Measurements from ENCODE around the gene GLI2. TPM values are rescaled to one million over a fixed set of nuclear protein-coding genes. Genes with fewer than 3 reads are reported as not detected.

Gene GLI2
- total RNA-seq, 1 donor from 2014 or later = not detected

GRCh38 chr2:120691410-120691809, 44.3 kb upstream of the GLI2 start:
- Mint-ChIP-seq H3K36me3 (ENCODE audit: low read depth) (no peaks in the 10 kb centered on the region), H3K27ac (no peak overlapping the region), H3K4me1 (peaks cover 2% of the 10 kb centered on the region), H3K9me3 (no peaks in the 10 kb centered on the region), H3K27me3 (peaks cover 28% of the 10 kb centered on the region), H3K4me3 (no peak overlapping the region)
- DNase-seq (no peak), ATAC-seq (ENCODE audit: low read depth) (no peak)
- ChIA-PET CTCF (no interaction called here), POLR2A (no interaction called here)
- no peak for TF ChIP-seq CTCF (IDR thresholded peaks at IDR 0.05)
- intact Hi-C loops (cut with micrococcal nuclease) = no loop called here

- H3K9me3 Mint-ChIP-seq = no peaks in the 10 kb centered on the region
- TF ChIP-seq CTCF (IDR thresholded peaks at IDR 0.05) = no peak
- peaks cover 2% of the 10 kb centered on the region for H3K4me1 Mint-ChIP-seq
- H3K4me3 Mint-ChIP-seq = no peak overlapping the region
- no peak for DNase-seq
- POLR2A ChIA-PET = no interaction called here
- no peak for ATAC-seq (ENCODE audit: low read depth)
- intact Hi-C loops (cut with micrococcal nuclease) = no loop called here
- CTCF ChIA-PET = no interaction called here
- peaks cover 37% of the 10 kb centered on the region for H3K27me3 Mint-ChIP-seq
- no peak overlapping the region for H3K27ac Mint-ChIP-seq
- H3K36me3 Mint-ChIP-seq (ENCODE audit: low read depth) = no peaks in the 10 kb centered on the region
Measured at GRCh38 chr2:120692691-120693090, 43.0 kb upstream of the GLI2 start.

GRCh38 chr2:120693121-120693520, 42.5 kb upstream of the GLI2 start:
- Mint-ChIP-seq H3K4me3 (no peak overlapping the region), H3K4me1 (peaks cover 2% of the 10 kb centered on the region), H3K9me3 (no peaks in the 10 kb centered on the region), H3K36me3 (ENCODE audit: low read depth) (no peaks in the 10 kb centered on the region), H3K27ac (no peak overlapping the region), H3K27me3 (peaks cover 37% of the 10 kb centered on the region)
- DNase-seq (no peak), ATAC-seq (ENCODE audit: low read depth) (no peak)
- ChIA-PET CTCF (no interaction called here), POLR2A (no interaction called here)
- TF ChIP-seq CTCF (IDR thresholded peaks at IDR 0.05) = no peak
- intact Hi-C loops (cut with micrococcal nuclease) = no loop called here

GRCh38 chr2:120694034-120694433, 41.6 kb upstream of the GLI2 start:
- DNase-seq (no peak), ATAC-seq (ENCODE audit: low read depth) (no peak)
- Mint-ChIP-seq H3K36me3 (ENCODE audit: low read depth) (no peaks in the 10 kb centered on the region), H3K4me3 (no peak overlapping the region), H3K27me3 (peaks cover 37% of the 10 kb centered on the region), H3K9me3 (no peaks in the 10 kb centered on the region), H3K27ac (no peak overlapping the region), H3K4me1 (peaks cover 2% of the 10 kb centered on the region)
- intact Hi-C loops (cut with micrococcal nuclease) = no loop called here
- POLR2A ChIA-PET = no interaction called here
- CTCF ChIA-PET = no interaction called here
- no peak for TF ChIP-seq CTCF (IDR thresholded peaks at IDR 0.05)

GRCh38 chr2:120697471-120697870, 38.2 kb upstream of the GLI2 start:
- POLR2A ChIA-PET = no interaction called here
- H3K27me3 Mint-ChIP-seq = peaks cover 42% of the 10 kb centered on the region
- no peaks in the 10 kb centered on the region for H3K9me3 Mint-ChIP-seq
- no peak overlapping the region for H3K27ac Mint-ChIP-seq
- intact Hi-C loops (cut with micrococcal nuclease) = no loop called here
- CTCF ChIA-PET = no interaction called here
- H3K4me1 Mint-ChIP-seq = peaks cover 2% of the 10 kb centered on the region
- DNase-seq (no peak), ATAC-seq (ENCODE audit: low read depth) (no peak)
- H3K4me3 Mint-ChIP-seq = no peak overlapping the region
- H3K36me3 Mint-ChIP-seq (ENCODE audit: low read depth) = no peaks in the 10 kb centered on the region
- TF ChIP-seq CTCF (IDR thresholded peaks at IDR 0.05) = no peak

Data from activated B cell treated with CpG ODN at 0.5 μM for 24 hours (primary cell).